GM18507 (cell line): Measurements from ENCODE around the gene ZNF75A.
"Not testable (repeated sequence)": the region's sequence is repeated elsewhere in the genome, so short reads cannot be mapped to it uniquely, and the experiment has no call there.

Source experiments
- DNase-seq: peaks from one replicate; pipeline ENCODE4 v3.0.0; 2011; ENCODE audit warnings: low read depth; ENCODE audit not compliant: insufficient read length; ENCODE audit errors: extremely low spot score
- FAIRE-seq: peaks from 2 replicates; lab custom pipeline; 2011; peaks lifted over from hg19 to GRCh38; lab: Jason Lieb, UNC

The ZNF75A gene

GRCh38 chr16:3305109-3306068, at the start of gene ZNF75A, which contains the start of gene TIGD7:
ZNF75A (plus strand) TSS chr16:3305497; CDS start chr16:3308429, 2,932 bp downstream.
TIGD7 (minus strand) TSS chr16:3305430; CDS start chr16:3300614, 4,816 bp downstream.
- peak; percentile 90 for FAIRE-seq
- DNase-seq = peak; percentile 66

- FAIRE-seq = no peak
Measured at GRCh38 chr16:3256146-3256865, 49.0 kb upstream of the ZNF75A start, which contains the start of gene MEFV. MEFV (minus strand) TSS chr16:3256633; CDS start chr16:3256587, 46 bp downstream.

GRCh38 chr16:3256866-3257465, 48.3 kb upstream of the ZNF75A start:
- DNase-seq (no peak), FAIRE-seq (no peak)

More at GRCh38 chr16:3256146-3256865, 49.0 kb upstream of the ZNF75A start, which contains the start of gene MEFV:
- DNase-seq = no peak

- FAIRE-seq (no peak), DNase-seq (no peak)
Measured at GRCh38 chr16:3259836-3260235, 45.5 kb upstream of the ZNF75A start.

- no peak for FAIRE-seq
- DNase-seq = no peak
Measured at GRCh38 chr16:3262517-3262916, 42.8 kb upstream of the ZNF75A start.

- DNase-seq (peak; percentile 93), FAIRE-seq (peak; percentile 89)
Measured at GRCh38 chr16:3264137-3265036, 40.9 kb upstream of the ZNF75A start.

GRCh38 chr16:3266873-3267537, 38.3 kb upstream of the ZNF75A start:
- no peak for DNase-seq

GRCh38 chr16:3268294-3268693, 37.0 kb upstream of the ZNF75A start:
- FAIRE-seq (no peak), DNase-seq (no peak)

More at GRCh38 chr16:3266873-3267537, 38.3 kb upstream of the ZNF75A start:
- no peak for FAIRE-seq

- FAIRE-seq, DNase-seq: not testable (repeated sequence)
Measured at GRCh38 chr16:3270718-3271117, 34.6 kb upstream of the ZNF75A start.

GRCh38 chr16:3271281-3271680, 34.0 kb upstream of the ZNF75A start:
- not testable (repeated sequence) for FAIRE-seq, DNase-seq

- FAIRE-seq = no peak
- no peak for DNase-seq
Measured at GRCh38 chr16:3274490-3274889, 30.8 kb upstream of the ZNF75A start.

- no peak for DNase-seq
- no peak for FAIRE-seq
Measured at GRCh38 chr16:3274947-3275346, 30.4 kb upstream of the ZNF75A start.

GRCh38 chr16:3276679-3277078, 28.6 kb upstream of the ZNF75A start:
- no peak for DNase-seq
- no peak for FAIRE-seq

GRCh38 chr16:3281222-3281820, 24.0 kb upstream of the ZNF75A start:
- DNase-seq = no peak
- no peak for FAIRE-seq

GRCh38 chr16:3282103-3282729, 23.1 kb upstream of the ZNF75A start:
- DNase-seq = no peak
- no peak for FAIRE-seq

- DNase-seq = peak; percentile 91
- FAIRE-seq = peak; percentile 98
Measured at GRCh38 chr16:3282730-3283542, 22.4 kb upstream of the ZNF75A start, which contains the start of gene ZNF263. ZNF263 (plus strand) TSS chr16:3283491; CDS start chr16:3283819, 328 bp downstream.
